Head of caudate nucleus (tissue), 42 donors: ENCODE measurements around the gene UMODL1.
"Not testable (repeated sequence)": the region's sequence is repeated elsewhere in the genome, so short reads cannot be mapped to it uniquely, and the experiment has no call there.

Source experiments
- DNase-seq, 42 donors: peaks; one replicate each; pipeline versions ENCODE4 v3.0.0 to v3.0.0-alpha.2; 2020 to 2021; ENCODE audit warnings: mixed read lengths in 7 of 42
- intact Hi-C: fragments of 100-400 bp; cut with DNase I; formaldehyde crosslinking; loops from one replicate; pipeline ENCODE4 v1.15.0; 2022

The UMODL1 gene

GRCh38 chr21:42075686-42076471, 4.8 kb downstream of the UMODL1 start:
- intact Hi-C loops: no loop called here
- DNase-seq: no peak

DNA sequence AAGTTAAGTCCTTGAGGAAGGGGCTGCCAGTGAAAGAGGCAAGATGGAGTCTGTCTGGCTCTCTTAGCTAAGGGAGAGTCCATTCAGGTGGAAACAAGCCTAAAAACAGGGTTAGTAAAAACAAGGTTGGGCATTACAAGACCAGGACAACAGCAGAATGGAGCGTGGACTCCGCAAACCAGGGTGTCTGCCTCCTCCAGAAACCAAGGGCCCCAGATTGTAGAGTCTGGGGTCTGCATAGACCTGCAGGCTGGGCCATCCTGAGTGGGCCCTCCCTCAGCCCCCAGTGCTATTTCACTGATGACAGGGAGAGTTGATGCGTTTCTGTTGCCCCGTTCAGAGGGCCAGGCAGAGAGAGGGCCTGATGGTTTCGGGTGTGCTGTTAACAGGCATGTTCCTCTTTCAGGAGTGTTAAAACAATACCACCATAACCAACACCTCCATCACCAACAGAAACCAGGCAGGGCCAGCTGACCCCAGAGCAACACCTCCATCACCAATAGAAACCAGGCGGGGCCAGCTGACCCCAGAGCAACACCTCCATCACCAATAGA, 6.6 kb downstream of the UMODL1 start:
- intact Hi-C loops, DNase-seq: not testable (repeated sequence)

DNA sequence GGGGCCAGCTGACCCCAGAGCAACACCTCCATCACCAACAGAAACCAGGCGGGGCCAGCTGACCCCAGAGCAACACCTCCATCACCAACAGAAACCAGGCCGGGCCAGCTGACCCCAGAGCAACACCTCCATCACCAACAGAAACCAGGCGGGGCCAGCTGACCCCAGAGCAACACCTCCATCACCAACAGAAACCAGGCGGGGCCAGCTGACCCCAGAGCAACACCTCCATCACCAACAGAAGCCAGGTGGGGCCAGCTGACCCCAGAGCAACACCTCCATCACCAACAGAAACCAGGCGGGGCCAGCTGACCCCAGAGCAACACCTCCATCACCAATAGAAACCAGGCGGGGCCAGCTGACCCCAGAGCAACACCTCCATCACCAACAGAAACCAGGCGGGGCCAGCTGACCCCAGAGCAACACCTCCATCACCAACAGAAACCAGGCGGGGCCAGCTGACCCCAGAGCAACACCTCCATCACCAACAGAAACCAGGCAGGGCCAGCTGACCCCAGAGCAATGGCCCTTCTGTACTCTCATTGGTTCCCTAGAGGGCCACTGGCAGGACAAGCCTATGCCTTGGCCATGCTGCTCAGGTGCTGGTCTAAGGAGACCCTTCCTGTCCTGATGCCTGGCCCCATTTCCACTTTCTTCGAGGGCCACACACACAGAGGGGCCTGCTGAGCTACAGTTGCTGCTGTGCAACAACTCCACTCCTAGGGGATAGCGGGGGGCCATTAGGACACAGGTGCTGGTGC, 7.3 kb downstream of the UMODL1 start:
- DNase-seq, intact Hi-C loops: not testable (repeated sequence)

GRCh38 chr21:42079008-42079938, 8.2 kb downstream of the UMODL1 start:
- intact Hi-C loops: no loop called here
- DNase-seq: no peak

GRCh38 chr21:42079939-42080787, 9.0 kb downstream of the UMODL1 start:
- DNase-seq: no peak
- intact Hi-C loops: no loop called here

DNA sequence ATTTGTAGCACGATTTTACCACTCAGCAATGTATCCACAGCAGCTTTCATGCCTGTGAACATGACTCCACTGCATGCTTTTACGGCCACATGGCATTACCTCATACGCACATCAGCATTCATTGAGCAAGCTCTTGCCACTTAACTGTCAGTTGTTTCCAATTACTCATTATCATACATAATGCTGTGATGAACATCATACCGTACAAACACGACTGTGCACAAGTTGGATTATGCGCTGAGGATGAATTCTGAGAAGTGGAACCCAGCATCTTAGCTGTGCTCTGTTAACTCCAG, 9.6 kb downstream of the UMODL1 start:
- intact Hi-C loops: no loop called here
- peak in 1 of 42 donors; percentile 31 for DNase-seq

DNA sequence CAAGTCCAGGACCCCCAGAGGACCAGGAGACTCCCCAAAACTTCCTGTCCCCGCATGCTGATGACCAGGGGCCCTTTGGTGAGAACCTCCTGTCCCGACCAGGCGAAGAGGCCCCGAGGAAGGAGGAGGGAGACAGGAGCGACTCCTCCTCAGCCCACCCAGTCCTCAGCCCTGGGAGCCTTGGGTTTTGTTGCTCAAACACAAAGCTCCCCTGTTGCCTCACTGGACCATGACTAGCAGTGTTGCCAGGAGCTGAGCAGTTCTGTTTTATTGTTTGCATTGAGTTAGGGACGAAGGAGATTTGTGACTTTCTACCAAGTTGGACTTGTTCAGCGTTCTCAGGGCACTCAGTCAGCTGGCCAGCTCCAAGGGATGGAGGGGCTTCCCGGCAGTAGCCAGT, 10.0 kb downstream of the UMODL1 start:
- DNase-seq: peak in 10 of 42 donors; percentile 7 to 72 (median 30)
- intact Hi-C loops: no loop called here

GRCh38 chr21:42081931-42082381, 10.8 kb downstream of the UMODL1 start:
- DNase-seq: peak in 3 of 42 donors; percentile 10 to 47 (median 30)
- intact Hi-C loops: no loop called here

DNA sequence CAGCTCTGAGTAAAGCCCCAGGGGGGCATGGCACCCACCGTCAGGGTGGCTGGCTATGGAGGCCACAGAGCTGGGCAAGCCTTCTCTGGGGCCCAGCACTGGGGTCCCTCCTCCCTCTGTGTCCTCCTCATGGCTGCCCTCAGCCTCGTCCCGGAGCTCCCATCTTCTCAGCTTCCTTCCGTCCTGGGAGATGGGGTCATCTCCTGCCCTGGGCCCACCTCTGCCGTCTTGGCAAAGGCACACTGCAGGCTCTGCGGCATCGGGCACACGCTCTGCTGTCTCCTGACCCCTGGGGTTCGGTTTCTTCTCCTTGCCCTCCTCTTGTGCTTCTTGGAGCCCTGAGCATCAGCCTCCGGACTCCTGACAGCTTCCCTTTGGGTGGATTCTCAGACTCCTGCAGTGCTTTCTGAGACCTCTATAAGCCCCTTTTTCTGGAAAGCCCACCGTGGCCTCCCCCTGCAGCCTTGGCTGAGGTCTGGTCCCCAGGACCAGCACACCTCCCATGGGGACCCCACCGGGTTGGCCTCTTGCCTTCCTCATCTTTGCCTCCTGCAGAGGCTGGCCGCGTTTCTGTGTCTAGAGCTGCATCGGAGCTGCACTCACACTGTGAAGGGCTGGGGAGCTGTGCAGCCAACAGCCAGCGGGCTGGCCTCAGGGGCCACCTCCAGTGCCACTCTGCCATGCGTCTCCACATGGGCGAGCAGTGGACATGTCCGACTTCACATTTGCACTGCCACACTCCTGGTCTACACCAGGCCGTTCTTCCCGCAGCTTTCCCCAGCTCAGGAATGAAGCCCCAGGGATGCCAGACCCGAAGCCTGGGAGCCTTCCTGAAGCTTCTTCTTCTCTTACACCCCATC, 11.6 kb downstream of the UMODL1 start:
- DNase-seq: no peak
- intact Hi-C loops: no loop called here

DNA sequence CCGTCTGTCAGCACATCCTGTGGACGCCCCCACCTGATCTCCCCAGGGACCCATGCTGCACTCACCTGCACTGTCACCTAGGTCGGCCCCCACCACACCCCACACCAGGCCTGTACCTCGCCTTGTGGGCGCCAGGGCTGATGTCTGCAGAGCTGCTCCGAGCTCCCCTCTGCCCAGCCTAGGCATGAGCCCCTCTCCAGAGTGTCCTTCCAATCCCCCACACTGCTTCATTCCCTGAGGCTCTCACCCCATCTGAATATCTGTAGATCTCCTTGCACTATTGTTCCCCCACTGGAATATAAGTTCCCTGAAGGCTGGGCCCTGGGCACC, 12.2 kb downstream of the UMODL1 start:
- intact Hi-C loops: no loop called here
- no peak for DNase-seq

DNA sequence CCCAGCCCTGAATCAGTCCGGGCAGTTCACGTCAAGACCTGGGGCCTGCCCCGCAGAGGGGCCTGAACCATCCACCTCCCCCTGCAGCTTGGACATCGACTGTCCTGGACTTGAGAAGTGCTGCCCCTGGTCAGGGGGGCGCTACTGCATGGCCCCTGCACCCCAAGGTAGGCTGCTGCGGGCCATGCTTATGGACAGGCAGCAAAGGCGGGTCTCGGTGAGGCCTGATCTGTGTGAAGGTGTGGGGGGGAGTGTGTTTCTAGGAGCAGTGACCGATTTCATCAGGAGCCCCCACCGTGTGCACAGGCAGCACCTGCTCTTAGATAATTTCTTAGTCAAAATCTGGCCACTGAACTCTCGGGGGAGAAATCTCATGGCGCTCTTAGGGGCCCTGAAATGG, 13.0 kb downstream of the UMODL1 start:
- DNase-seq: no peak
- intact Hi-C loops: no loop called here

DNA sequence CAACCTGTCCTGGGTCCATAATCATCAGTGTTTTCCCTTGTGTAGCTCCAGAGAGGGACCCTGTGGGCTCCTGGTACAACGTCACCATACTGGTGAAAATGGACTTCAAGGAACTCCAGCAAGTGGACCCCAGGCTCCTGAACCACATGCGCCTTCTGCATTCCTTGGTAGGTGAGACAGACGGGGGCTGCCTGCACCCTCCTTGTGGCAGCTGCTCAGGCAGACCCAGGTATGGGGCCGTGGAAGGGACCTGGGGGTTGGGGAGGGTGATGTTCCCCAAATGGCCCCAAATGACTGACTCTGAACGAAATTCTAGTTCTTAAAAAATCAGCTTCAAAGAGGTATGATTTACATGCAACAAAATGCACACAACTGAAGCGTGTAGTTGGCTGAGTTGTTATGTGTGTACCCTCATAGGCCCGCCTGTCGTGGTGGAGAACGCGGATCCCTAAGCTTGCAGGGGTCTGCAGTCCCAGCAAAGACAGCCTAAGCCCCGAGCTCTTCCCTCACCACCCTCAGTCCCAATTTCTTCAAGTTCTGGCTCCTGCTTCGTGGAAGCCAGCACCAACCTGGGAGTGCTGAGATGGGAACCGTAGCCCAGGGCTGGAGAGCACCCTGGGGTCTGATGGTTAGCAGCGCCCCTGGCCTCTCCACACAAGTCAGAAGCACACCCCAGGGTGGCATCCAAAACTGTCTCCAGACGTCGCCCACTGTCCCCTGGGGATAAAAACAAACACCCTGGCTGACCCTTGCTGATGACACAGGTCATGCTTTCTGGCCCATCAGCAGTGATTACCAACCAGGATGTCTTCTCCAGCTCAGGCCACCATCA, 14.3 kb downstream of the UMODL1 start:
- DNase-seq: no peak
- intact Hi-C loops: no loop called here

DNA sequence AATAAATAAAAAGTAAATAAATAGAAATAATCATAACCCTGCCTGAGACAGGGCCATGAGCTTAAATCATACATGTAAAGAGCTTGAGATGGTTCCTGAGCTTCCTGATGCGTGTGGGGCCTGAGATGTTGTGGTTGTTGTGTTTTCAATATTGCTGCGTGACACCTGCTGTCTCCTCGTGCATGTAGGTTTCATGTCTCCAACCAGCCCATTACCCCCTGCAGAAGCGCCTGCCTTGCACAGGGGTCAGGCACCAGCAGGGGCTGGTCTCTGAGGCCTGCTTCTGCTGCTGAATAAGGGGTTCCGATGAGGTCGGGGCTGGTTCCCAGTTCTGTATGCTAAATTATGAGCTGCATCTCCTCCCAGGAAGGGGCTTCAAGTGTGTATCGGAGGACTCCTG, 15.9 kb downstream of the UMODL1 start:
- intact Hi-C loops: no loop called here

GRCh38 chr21:42088148-42088547, 17.0 kb downstream of the UMODL1 start:
- no peak for DNase-seq
- intact Hi-C loops: no loop called here

More for the DNA sequence above, 15.9 kb downstream of the UMODL1 start:
- no peak for DNase-seq

- intact Hi-C loops: no loop called here
- DNase-seq: no peak
These were observed 17.5 kb downstream of the UMODL1 start for GRCh38 chr21:42088658-42089057.

- DNase-seq: no peak
These were observed 18.0 kb downstream of the UMODL1 start for GRCh38 chr21:42089093-42089631.

More at GRCh38 chr21:42089093-42089631, 18.0 kb downstream of the UMODL1 start:
- intact Hi-C loops: no loop called here
